NCI-H1048 (cell line): Measurements from ENCODE around the gene RPTOR.
"Not testable (repeated sequence)": the region's sequence is repeated elsewhere in the genome, so short reads cannot be mapped to it uniquely, and the experiment has no call there.

Experiments
- DNase-seq: peaks from one replicate; lab custom pipeline; 2025; lab: John Stamatoyannopoulos, UW

The RPTOR gene

GRCh38 chr17:80695979-80696378 lies 151.3 kb downstream of the RPTOR start:
- no peak for DNase-seq

- DNase-seq = no peak
Measured at GRCh38 chr17:80696456-80696855, 151.8 kb downstream of the RPTOR start.

- DNase-seq = no peak
Measured at GRCh38 chr17:80696964-80697363, 152.3 kb downstream of the RPTOR start.

GRCh38 chr17:80698297-80698696 lies 153.7 kb downstream of the RPTOR start:
- DNase-seq = no peak

GRCh38 chr17:80699205-80699604 lies 154.6 kb downstream of the RPTOR start:
- DNase-seq = not testable (repeated sequence)

GRCh38 chr17:80701730-80702129 lies 157.1 kb downstream of the RPTOR start:
- DNase-seq = no peak

GRCh38 chr17:80702315-80703141 lies 157.9 kb downstream of the RPTOR start:
- no peak for DNase-seq

GRCh38 chr17:80703142-80703478 lies 158.5 kb downstream of the RPTOR start:
- no peak for DNase-seq

- DNase-seq = no peak
Measured at GRCh38 chr17:80704381-80704819, 159.8 kb downstream of the RPTOR start.

GRCh38 chr17:80704894-80705293 lies 160.3 kb downstream of the RPTOR start:
- no peak for DNase-seq

- DNase-seq = no peak
Measured at GRCh38 chr17:80705988-80706387, 161.3 kb downstream of the RPTOR start.

- no peak for DNase-seq
Measured at GRCh38 chr17:80706463-80706867, 161.8 kb downstream of the RPTOR start.

- no peak for DNase-seq
Measured at GRCh38 chr17:80708480-80708879, 163.8 kb downstream of the RPTOR start.

- DNase-seq = no peak
Measured at GRCh38 chr17:80709090-80709695, 164.6 kb downstream of the RPTOR start.

GRCh38 chr17:80710714-80711302 lies 166.2 kb downstream of the RPTOR start:
- DNase-seq = no peak

- DNase-seq = no peak
Measured at GRCh38 chr17:80712089-80712488, 167.5 kb downstream of the RPTOR start.

GRCh38 chr17:80712606-80713005 lies 168.0 kb downstream of the RPTOR start:
- no peak for DNase-seq

- no peak for DNase-seq
Measured at GRCh38 chr17:80716986-80717719, 172.5 kb downstream of the RPTOR start.

GRCh38 chr17:80717720-80718083 lies 173.1 kb downstream of the RPTOR start:
- no peak for DNase-seq

GRCh38 chr17:80718428-80718827 lies 173.8 kb downstream of the RPTOR start:
- DNase-seq = no peak

- DNase-seq = no peak
Measured at GRCh38 chr17:80719449-80719848, 174.8 kb downstream of the RPTOR start.
